NOMO-1 (cell line): Measurements from ENCODE around the gene FBN3.
A peak's percentile ranks its signal among the peaks of the same experiment; 100 is the strongest.
"Not testable (repeated sequence)": the region's sequence is repeated elsewhere in the genome, so short reads cannot be mapped to it uniquely, and the experiment has no call there.

Experiments used
- DNase-seq, 2 experiments: peaks; one replicate each; lab custom pipeline; 2025; ENCODE audit not compliant: unreplicated experiment in 2 of 2; lab: John Stamatoyannopoulos, UW

Gene FBN3

DNA sequence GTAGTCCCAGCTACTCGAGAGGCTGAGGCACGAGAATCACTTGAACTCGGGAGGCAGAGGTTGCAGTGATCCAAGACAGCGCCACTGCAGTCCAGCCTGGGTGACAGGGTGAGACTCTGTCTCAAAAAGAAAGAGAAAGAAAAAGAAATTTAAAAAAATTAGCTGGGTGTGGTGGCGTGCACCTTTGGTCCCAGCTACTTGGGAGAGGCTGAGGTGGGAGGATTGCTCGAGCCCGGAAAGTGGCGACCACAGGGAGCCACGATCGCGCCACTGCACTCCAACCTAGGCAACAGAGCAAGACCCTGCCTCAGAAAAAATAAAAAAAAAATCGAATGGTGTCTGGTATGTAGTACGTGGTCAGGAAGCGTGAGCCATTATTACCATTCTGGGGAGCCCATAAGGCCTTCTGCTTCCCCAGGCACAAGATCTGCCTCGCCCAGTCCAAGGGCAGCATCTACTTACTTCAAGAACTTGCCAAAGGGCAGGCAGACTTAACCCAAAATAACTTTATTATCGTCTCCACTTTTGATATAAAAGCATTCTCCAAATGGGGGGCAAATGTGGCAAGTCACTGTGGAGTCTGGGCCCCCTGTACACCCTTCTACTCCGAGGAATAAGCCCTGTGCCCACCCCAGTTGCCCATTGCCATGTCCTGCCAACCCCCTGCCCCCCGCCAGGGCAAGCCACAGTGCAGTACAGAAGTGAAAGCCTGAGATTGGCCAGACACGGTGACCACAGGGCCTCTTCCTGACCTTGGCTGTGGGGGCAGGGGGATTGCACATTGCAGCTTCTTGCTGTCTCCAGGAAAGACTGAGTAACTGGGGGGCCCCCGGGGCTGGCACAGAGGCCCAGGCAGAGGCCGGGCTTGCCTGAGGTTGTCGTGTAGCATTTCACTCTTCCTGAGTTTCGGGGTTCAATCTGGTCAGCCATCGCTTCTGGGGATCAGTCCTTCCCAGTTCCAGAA lies 84.2 kb downstream of the FBN3 start:
- peak in 1 of 2 experiments; percentile 22 for DNase-seq

DNA sequence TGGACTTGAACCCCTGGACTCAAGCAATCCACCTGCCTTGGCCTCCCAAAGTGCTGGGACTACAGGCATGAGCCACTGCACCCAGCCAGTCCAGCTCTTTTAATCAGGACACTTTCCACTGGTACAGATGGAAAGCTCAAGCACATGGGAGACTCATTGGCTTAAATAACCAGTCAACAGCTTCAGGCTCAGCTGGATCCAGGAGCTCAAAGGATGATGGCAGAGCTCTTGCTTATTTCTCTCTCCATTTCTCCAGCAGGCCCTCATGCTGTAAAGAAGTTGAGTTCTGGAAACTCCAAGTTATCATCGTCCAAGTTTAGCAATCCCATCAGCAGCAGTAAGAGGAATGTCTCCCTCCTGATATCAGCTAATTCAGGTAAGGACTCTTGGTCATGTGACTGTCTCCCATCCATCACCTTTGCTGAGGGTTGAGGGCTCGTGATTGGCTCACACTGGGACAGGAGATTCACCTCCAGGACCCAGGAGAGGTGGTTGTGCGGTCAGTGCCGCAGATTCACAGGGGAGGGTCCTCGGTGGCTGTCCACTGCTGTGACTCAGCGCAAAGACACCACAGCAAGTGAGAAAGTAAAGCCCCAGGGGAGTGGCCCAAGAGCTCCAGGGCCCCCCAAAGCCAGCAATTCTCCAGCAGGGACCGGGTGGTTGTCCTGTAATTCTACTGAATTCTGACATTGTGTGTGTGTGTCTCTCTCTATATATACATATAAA lies 91.7 kb downstream of the FBN3 start:
- DNase-seq: no peak

DNA sequence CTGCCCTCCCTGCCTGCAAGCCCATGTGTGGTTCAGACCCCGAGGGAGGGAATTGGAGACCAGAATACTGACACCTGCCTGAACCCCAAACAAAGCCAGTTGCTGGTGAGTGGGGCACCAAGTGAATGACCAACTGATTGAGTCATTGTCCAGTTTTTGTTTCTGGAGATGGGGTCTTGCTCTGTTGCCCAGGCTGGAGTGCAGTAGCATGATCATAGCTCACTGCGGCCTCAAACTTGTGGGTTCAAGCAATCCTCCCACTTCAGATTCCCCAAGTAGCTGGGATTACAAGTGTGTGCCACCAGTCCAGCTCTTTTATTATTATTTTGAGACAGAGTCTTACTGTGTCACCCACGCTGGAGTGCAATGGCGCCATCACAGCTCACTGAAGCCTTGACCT lies 92.9 kb downstream of the FBN3 start:
- DNase-seq: no peak

DNA sequence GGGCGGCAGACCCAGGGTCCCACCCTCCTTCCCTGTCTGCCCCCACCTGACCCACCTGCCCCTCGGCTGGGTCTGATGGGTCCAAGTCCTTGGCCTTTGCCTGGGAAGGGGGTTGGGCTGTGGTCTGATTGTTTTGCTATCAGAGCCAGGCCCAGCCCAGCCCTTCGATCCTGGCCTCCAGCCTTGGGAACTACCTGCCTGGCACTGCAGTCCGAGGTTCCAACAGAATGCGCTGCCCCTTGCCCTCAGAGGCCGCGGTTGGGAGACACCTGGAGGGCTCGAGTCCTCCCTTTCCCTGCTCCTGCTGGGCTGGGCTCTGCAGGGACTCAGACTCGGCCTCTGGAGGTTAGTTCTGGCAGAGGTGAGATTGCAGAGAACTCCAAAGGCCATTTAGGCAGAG lies 95.2 kb downstream of the FBN3 start:
- no peak for DNase-seq

DNA sequence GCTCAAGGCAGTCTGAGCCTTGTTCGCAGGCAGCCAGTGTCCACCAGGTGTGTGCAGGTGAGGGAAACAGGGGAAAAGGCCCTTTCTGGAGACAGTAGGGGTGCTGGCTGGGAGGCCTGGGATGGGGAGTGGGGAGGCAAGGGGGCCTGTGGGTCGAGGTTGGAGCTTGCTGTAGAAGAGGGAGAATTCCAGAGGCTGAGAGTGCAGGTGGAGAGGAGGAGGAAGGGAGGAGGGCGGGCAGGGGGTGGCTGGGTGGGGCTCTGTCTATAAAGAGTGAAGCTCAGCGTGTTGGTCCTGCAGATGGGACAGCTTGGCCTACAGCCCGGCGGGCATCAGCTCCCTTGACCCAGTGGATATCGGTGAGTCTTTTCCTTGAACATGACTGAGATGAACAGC lies 96.9 kb downstream of the FBN3 start, which contains the start of gene CCL25:
TSS of gene CCL25 (plus strand) at position 297 of the 396 bp plus-strand sequence. CDS start 290 bp downstream, outside the sequence.
- DNase-seq: no peak

DNA sequence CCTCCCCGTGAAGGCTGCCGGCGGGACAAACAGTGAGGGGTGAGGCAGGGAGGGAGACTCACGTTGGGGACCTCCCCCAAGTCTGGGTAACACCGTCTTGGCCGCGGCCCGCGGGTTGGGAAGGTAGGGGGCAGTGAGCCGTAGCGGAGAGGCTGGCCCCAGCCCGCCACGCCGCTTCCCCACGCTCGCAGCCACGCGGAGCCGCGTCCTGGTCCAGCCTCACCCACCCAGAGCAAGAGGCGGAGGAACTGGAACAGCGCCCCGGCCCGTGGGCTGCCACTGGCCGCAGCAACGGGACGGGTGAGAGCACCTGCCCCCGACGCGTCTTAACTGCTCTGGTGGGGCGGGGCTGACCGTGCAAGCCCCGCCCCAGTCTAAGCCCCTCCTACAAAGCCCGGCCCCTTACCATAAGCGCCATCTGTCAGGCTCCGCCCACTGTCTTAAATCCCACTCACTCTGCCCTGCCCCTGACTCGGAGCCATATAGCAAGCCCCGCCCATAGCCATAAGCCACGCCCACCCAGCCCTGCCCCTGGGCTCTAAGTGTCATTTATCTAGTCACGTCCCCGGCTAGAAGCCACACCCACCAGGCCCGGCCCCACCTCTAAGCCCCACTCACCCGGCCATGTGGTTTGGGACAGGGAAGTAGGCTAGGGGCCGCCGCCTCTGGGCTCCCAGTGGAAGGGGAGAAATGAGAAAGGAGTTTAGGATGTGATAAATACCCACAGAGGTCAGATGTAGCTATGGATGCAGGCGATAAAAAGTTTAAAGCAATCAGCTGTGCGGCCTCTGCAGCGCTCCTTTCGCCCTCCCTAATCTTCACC lies 98.9 kb downstream of the FBN3 start:
- peak; percentile 96 to 97 for DNase-seq

DNA sequence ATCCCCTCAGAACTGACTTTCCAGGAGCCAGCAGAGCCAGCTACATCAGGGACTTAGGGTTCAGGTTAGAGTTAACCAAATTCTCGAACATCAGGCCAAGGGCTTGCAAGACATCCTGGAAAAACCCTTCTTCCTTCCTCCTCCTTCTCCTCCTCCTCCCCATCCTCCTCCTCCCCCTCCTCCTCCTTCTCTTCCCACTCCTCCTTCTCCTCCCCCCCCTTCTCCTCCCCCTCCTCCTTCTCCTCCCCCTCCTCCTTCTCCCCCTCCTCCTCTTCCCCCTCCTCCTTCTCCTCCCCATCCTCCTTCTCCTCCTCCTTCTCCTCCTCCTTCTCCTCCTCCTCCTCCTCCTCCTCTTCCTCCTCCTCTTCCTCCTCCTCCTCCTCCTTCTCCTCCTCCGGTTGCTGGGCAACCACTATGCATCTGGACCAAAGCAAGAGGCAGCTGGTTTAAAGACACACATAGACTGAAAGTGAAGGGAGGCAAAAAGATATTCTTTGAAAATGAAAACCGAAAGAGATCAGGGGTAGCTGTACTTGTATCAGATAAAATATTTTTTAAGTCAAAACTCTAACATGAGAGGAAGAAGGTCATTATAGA lies 102.7 kb downstream of the FBN3 start:
- no peak for DNase-seq

DNA sequence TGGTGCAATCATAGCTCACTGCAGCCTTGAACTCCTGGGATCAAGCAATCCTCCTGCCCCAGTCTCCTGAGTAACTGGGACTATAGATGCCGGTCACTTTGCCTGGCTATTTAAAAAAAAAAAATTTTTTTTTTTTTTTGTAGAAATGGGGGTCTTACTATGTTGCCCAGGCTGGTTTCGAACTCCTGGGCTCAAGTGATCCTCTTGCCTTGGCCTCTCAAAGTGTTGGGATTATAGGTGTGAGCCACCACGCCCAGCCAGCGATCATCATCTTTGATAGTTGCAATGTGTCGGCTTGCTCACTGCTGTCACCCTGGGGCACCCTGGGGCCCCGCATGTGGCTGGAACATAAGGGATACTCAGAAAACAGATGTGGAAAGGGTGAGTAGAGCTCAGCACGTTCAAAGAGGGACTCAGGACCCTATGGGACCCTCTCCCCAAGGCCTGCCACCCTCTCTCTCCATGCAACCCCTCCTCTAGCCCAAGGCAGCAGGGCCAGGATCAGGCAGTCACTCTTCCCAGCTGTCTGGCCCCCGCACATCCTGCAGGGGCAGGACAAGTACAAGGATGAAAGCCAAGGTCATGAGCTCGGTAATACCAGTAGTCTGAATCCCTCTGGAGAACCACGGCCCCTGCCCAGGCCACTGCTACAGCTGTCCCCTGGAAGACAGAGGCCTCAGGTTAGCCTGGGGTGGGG lies 103.4 kb downstream of the FBN3 start:
- no peak for DNase-seq

DNA sequence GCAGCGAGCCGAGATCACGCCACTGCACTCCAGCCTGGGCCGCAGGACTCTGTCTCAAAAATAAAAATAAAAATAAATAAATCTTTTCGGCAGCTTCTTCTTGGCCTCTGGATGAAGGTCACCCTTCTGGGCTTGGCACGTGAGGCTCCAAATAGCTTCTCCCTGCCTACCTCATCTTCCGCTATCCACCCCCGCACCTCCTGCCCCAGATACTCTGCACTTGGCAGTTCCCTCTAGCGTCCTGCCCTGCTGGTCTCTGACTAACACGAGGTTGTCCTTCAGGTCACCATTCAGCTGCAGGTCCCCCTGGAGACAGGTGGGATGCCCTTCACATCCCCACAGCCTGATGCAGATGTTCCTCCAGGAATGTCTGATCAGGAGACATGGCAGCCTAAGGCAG lies 105.4 kb downstream of the FBN3 start:
- DNase-seq: no peak

DNA sequence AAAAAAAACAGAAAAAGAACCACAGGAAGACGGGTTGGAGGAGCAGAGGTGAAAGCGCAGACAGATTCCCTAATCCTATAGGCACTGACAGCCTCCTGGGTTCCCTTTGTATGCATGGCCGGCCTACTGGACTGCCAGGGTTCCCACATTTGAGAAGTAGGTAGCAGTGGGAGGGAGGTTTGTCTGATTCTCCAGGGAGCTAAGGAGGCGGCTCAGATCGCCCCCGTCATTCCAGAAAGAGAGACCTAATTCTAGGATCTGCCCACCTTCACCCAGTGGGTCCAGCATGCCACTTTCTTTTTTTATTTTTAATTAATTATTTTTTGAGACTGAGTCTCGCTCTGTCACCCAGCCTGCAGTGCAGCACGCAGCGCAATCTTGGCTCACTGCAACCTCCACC lies 106.5 kb downstream of the FBN3 start:
- DNase-seq: no peak

DNA sequence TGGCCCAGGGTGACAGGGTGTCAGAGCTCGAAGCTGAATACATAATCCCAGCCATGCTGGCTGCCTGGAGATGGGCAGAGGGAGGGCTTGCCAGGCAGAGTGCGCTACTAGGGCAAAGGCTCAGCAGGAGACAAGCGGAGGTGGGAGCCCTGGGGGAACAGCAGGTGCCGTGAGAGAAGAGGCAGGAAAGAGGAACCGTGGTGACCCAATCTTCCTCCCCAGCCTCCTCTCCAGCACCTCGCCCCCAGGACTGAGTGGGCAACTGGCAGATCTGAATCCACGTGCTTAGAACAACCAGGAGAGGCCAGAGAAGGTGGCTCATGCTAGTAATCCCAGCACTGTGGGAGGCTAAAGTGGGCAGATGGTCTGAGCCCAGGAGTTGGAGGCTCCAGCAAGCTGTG lies 107.9 kb downstream of the FBN3 start:
- peak in 1 of 2 experiments; percentile 45 for DNase-seq

DNA sequence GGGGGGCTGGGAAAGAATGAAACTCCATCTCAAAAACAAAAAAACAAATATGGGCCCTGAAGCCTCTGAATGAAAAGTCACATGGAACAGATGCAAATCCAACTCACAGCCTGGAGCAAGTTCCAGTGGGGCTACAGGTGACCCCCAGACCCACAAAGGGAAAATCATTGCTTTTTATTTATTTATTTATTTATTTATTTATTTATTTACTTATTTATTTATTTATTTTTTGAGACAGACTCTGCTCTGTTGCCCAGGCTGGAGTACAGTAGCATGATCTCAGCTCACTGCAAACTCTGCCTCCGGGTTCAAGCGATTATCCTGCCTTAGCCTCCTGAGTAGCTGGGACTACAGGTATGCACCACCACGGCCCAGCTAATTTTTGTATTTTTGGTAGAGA lies 110.2 kb downstream of the FBN3 start:
- no peak for DNase-seq

DNA sequence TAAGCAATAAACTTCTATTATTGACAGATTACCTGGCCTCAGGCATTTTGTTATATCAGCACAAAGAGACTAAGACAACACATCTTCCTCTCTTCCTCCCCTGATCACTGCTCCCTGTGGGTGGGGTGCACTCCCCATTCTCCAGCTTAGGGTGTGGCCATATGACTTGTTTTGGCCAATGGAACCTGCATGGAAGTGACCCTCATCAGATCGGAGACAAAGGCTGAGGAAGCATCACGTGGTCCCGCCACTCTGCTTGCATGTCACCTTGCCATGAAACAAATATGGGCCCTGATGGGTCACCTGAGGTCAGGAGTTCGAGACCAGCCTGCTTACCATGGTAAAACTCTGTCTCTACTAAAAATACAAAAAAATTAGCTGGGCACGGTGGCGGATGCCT lies 110.6 kb downstream of the FBN3 start:
- DNase-seq: no peak

DNA sequence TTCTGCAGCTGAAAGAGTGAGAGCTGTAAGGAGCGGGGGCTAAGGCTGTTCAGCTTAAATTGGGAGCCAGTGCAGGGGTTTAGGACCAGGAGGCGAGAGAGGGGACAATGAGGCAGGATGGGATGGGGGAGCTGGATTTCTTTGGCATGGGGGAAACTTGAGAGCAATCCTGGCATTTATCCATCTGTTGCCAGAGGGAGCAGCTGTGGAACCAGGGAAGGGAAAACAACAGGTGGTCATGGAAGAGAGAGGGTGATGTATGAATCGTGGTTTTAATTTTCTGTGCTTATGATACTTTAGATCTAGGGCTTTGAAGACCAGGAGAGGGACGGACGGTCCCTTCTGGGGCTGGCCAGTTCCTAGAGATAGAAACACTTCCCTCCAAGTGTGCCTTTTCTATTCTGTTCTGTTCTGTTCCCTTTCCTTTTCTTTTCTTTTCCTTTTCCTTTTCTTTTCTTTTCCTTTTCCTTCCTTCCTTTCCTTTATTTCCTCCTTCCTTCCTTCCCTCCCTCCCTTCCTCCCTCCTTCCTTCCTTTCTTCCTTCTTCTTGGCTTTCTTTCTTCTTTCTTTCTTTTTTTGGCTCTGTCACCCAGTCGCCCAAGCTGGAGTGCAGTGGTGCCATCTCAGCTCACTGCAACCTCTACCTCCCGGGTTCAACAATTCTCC lies 112.8 kb downstream of the FBN3 start:
- DNase-seq: no peak

DNA sequence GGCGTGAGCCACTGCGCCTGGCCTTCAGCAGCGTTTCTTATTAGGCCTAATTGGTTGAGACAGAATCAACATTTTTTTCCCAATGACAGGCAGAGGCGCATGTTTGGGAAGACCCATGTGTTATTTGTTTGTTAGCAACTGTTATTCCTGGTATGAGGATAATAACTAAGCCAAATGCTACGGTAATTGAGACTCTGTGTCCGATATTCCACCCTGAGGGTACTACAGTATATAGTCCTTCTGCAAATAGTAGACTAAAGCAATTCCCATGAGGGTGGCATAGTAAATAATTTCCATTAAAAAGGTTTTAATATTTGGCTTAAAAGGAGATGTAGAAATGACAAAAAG lies 115.2 kb downstream of the FBN3 start:
- DNase-seq: no peak

DNA sequence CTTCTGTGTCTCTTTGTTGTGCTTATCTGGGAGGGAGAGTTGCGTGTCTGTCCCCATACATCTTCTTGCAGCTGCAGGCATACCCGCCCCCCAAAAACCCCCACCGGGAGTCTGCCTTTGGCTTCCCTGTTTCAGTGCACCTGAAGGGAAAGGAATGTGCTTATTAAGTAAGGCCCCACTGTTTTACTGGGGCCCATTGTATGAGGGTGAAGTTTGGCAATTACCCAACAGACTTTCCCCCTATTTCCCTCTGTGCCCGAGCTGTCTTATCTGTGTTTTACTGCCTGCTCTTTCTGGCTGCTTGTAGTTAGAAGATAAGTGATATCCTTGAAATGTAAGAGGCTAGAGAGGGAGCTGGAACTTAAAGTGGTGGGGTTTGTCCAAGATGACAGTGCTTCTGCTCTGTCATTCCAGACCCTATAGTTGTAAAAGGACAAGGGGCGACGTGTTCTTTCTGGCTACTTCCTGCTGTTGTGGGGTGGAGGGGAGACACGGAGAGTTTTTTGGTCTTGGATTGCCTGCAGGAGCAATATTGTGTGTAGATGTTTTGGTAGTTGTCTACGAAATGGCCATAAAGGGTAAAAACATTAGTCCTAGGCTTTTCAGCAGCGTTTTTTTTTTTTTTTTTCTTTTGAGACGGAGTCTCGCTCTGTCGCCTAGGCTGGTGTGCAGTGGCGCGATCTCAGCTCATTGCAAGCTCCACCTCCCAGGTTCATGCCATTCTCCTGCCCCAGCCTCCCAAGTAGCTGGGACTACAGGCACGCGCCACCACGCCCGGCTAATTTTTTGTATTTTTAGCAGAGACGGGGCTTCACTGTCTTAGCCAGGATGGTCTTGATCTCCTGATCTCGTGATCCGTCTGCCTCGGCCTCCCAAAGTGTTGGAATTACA lies 115.9 kb downstream of the FBN3 start:
- not testable (repeated sequence) for DNase-seq

DNA sequence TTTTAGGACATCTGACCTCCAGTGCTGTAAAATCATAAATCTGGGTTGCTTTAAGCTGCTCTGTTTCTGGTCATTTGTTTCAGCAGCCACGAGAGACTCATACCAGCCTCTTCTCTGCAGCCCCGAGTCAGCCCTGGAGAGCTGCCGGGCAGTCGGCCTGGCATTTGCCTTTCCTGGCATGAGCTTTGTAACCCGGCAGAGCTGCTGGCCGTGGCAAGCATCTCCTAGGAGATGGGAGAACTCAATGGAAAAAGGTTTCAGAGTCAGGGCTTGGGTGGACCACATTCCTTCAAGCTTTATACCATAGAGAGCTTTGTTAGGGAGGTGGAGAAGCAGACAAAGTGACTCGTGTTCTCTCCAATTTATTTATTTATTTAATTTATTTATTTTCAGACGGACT lies 118.4 kb downstream of the FBN3 start:
- no peak for DNase-seq

DNA sequence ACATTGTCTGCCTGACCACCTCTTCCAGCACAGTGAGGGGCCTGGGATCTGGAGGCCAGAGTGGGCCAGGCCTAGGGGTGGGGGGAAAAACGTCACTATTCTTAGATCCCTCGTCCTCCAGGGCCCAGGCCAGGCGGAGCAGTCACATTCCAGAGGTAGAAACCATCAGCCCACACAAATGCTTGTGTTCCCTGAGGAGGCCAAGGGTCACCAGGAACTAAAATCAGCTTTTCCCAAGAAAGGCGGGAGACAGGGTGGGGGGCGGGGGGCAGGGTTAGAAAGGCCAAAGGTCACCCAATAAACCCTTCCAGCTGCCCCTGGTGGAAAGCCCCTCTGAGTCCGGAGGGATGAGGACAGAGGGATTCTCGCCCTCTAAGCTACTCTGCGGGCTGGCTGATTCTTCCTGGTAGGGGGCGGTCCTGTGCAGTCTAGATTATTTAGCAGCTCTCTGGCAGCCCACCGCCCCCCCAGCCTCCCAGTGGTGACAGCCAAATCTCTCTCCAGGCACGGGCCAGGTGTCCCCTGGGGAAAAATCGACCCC lies 120.4 kb downstream of the FBN3 start:
- no peak for DNase-seq
